K562 (cell line): Measurements from ENCODE around the gene ULK3. TPM values are rescaled to one million over a fixed set of nuclear protein-coding genes. Genes with fewer than 3 reads are reported as not detected.
A peak's percentile ranks its signal among the peaks of the same experiment; 100 is the strongest.

Experiments
- ATF7 ChIP-seq: fragments of 450-650 bp; IDR thresholded peaks from 2 replicates; pipeline ENCODE4 v1.7.1; 2014; ENCODE audit warnings: mild to moderate bottlenecking, moderate library complexity
- FOXJ3 ChIP-seq: sonication (generic); formaldehyde crosslinking; IDR thresholded peaks from 2 replicates; pipeline ENCODE4 v1.4.0; 2020; ENCODE audit warnings: mild to moderate bottlenecking, missing genetic modification reagents
- FOXK1 ChIP-seq: sonication (generic); formaldehyde crosslinking; IDR thresholded peaks from 2 replicates; pipeline ENCODE4 v1.8.0; 2022; ENCODE audit warnings: missing genetic modification reagents, mild to moderate bottlenecking, borderline replicate concordance
- GABPA ChIP-seq: fragments of 200-800 bp; sonication (Bioruptor generic); conservative IDR thresholded peaks from 2 replicates; pipeline ENCODE4 v1.6.1; 2016; ENCODE audit warnings: low read depth, missing genetic modification characterization, missing compliant biosample characterization
- GTF2E2 ChIP-seq: fragments of 200-800 bp; sonication (Bioruptor generic); IDR thresholded peaks from 2 replicates; pipeline ENCODE4 v1.6.1; 2016; ENCODE audit warnings: missing genetic modification characterization, missing compliant biosample characterization
- IRF2 ChIP-seq: sonication (generic); formaldehyde crosslinking; IDR thresholded peaks from 2 replicates; pipeline ENCODE4 v1.8.1; 2022; ENCODE audit warnings: mild to moderate bottlenecking, missing genetic modification reagents
- KLF16 ChIP-seq: IDR thresholded peaks from 2 replicates; pipeline ENCODE4 v1.6.1; 2016; ENCODE audit warnings: antibody characterized with exemption
- MXD1 ChIP-seq: fragments of 250-450 bp; sonication (Bioruptor Pico); IDR thresholded peaks from 2 replicates; pipeline ENCODE4 v1.8.0; 2021; ENCODE audit warnings: borderline replicate concordance, mild to moderate bottlenecking, moderate library complexity; ENCODE audit not compliant: poor library complexity, severe bottlenecking
- NBN ChIP-seq: fragments of 450-650 bp; IDR thresholded peaks from 2 replicates; pipeline ENCODE4 v1.6.1; 2016; ENCODE audit warnings: low read depth, mild to moderate bottlenecking
- SIN3A ChIP-seq, 2 experiments: fragments of 150-350 bp in 1 of 2; IDR thresholded peaks; 2 replicates each; pipeline ENCODE4 v1.6.1; 2011 to 2016; ENCODE audit warnings: borderline replicate concordance in 2 of 2, low read depth in 2 of 2, low read length in 2 of 2, mild to moderate bottlenecking in 2 of 2, moderate library complexity in 2 of 2; ENCODE audit not compliant: control insufficient read depth in 1 of 2
- SRSF1 ChIP-seq: fragments of 200-400 bp; formaldehyde crosslinking; IDR thresholded peaks from 2 replicates; pipeline ENCODE4 v1.6.1; 2017; ENCODE audit warnings: mild to moderate bottlenecking, low read depth, low read length, moderate library complexity
- STAT5B ChIP-seq: fragments of 250-450 bp; sonication (Bioruptor Pico); IDR thresholded peaks from 2 replicates; pipeline ENCODE4 v1.8.0; 2021; ENCODE audit warnings: mild to moderate bottlenecking, inconsistent platforms
- TAL1 ChIP-seq: fragments of 450-650 bp; IDR thresholded peaks from 2 replicates; pipeline ENCODE4 v1.6.1; 2016; ENCODE audit warnings: mild to moderate bottlenecking
- TRIM28 ChIP-seq: fragments of 450-650 bp; IDR thresholded peaks from 2 replicates; pipeline ENCODE4 v1.6.1; 2017
- ZC3H8 ChIP-seq: fragments of 450-650 bp; IDR thresholded peaks from 2 replicates; pipeline ENCODE4 v1.6.1; 2017
- ZNF384 ChIP-seq: IDR thresholded peaks from 2 replicates; pipeline ENCODE4 v1.6.1; 2012; ENCODE audit warnings: low read depth, low read length, improper control_type of control experiment
- ZNF699 ChIP-seq: fragments of 250-450 bp; sonication (Bioruptor Pico); IDR thresholded peaks from 2 replicates; pipeline ENCODE4 v1.8.0; 2021; ENCODE audit warnings: mild to moderate bottlenecking, moderate library complexity; ENCODE audit not compliant: insufficient replicate concordance
- polyA plus RNA-seq, 8 experiments: library from polyadenylated mRNA; depleted of rRNA in 4 of 8; stranded (reverse) in 5 of 8; unstranded in 3 of 8; fragments of >200 nt; fragmentation: Nextera tagmentation in 2 of 8; fragmentation: Illumina TruSeq in 1 of 8; extraction: Ambion mirVana in 2 of 8; extraction: Trizol in 1 of 8; gene quantifications; 2 replicates each; pipeline versions ENCODE4 v1.2.1 to v1.2.3, GENCODE V29; 2011 to 2014; ENCODE audit warnings: inconsistent platforms in 1 of 8, missing spikeins in 1 of 8
- total RNA-seq, 7 experiments: library from RNA; depleted of rRNA in 6 of 7; stranded (reverse); fragments of >200 nt in 6 of 7; fragmentation: Illumina TruSeq in 2 of 7; extraction: Trizol in 2 of 7; gene quantifications; 2 replicates each; pipeline versions ENCODE4 v1.2.1 to v1.2.3, GENCODE V29; 2011 to 2021; ENCODE audit warnings: low replicate concordance in 1 of 7
- TF ChIP-seq, protein P1 (sequence below): IDR thresholded peaks from 2 replicates; pipeline ENCODE4 v1.6.1; 2011; ENCODE audit warnings: borderline replicate concordance, low read depth, mild to moderate bottlenecking, moderate library complexity, low read length; ENCODE audit not compliant: insufficient read depth, poor library complexity, severe bottlenecking
- TF ChIP-seq, protein P2 (sequence below): sonication (generic); formaldehyde crosslinking; IDR thresholded peaks from 2 replicates; pipeline ENCODE4 v1.8.0; 2022; ENCODE audit warnings: mild to moderate bottlenecking, missing genetic modification reagents
- TF ChIP-seq, protein P3 (sequence below): fragments of 450-650 bp; formaldehyde crosslinking; IDR thresholded peaks from 2 replicates; pipeline ENCODE4 v1.4.0; 2022; ENCODE audit warnings: missing genetic modification characterization
- TF ChIP-seq, protein P4 (sequence below): fragments of 450-650 bp; IDR thresholded peaks from 2 replicates; pipeline ENCODE4 v1.6.1; 2016; ENCODE audit warnings: mild to moderate bottlenecking

The ULK3 gene
- total and polyA plus RNA-seq, 9 of the 15 experiments (the other 6 are each of a cell fraction or from before 2014, with no cell fraction given): 0.68 to 68.0 (median 34.9) TPM

- TF ChIP-seq, protein P1, sequence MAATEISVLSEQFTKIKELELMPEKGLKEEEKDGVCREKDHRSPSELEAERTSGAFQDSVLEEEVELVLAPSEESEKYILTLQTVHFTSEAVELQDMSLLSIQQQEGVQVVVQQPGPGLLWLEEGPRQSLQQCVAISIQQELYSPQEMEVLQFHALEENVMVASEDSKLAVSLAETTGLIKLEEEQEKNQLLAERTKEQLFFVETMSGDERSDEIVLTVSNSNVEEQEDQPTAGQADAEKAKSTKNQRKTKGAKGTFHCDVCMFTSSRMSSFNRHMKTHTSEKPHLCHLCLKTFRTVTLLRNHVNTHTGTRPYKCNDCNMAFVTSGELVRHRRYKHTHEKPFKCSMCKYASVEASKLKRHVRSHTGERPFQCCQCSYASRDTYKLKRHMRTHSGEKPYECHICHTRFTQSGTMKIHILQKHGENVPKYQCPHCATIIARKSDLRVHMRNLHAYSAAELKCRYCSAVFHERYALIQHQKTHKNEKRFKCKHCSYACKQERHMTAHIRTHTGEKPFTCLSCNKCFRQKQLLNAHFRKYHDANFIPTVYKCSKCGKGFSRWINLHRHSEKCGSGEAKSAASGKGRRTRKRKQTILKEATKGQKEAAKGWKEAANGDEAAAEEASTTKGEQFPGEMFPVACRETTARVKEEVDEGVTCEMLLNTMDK: no peak
- TF ChIP-seq, protein P2, sequence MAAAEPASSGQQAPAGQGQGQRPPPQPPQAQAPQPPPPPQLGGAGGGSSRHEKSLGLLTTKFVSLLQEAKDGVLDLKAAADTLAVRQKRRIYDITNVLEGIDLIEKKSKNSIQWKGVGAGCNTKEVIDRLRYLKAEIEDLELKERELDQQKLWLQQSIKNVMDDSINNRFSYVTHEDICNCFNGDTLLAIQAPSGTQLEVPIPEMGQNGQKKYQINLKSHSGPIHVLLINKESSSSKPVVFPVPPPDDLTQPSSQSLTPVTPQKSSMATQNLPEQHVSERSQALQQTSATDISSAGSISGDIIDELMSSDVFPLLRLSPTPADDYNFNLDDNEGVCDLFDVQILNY (CRISPR knock-in tag): no peak
- TF ChIP-seq TRIM28: no peak
- peak; percentile 85 for TF ChIP-seq GABPA (tag)
- peak; percentile 92 for TF ChIP-seq ATF7
- no peak for TF ChIP-seq SRSF1
- no peak for TF ChIP-seq ZC3H8
- TF ChIP-seq, protein P3, sequence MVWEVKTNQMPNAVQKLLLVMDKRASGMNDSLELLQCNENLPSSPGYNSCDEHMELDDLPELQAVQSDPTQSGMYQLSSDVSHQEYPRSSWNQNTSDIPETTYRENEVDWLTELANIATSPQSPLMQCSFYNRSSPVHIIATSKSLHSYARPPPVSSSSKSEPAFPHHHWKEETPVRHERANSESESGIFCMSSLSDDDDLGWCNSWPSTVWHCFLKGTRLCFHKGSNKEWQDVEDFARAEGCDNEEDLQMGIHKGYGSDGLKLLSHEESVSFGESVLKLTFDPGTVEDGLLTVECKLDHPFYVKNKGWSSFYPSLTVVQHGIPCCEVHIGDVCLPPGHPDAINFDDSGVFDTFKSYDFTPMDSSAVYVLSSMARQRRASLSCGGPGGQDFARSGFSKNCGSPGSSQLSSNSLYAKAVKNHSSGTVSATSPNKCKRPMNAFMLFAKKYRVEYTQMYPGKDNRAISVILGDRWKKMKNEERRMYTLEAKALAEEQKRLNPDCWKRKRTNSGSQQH: peak; percentile 64; the same call in 1 of the 2 replicates
- TF ChIP-seq ZNF699 (CRISPR knock-in tag): no peak
- TF ChIP-seq, protein P4, sequence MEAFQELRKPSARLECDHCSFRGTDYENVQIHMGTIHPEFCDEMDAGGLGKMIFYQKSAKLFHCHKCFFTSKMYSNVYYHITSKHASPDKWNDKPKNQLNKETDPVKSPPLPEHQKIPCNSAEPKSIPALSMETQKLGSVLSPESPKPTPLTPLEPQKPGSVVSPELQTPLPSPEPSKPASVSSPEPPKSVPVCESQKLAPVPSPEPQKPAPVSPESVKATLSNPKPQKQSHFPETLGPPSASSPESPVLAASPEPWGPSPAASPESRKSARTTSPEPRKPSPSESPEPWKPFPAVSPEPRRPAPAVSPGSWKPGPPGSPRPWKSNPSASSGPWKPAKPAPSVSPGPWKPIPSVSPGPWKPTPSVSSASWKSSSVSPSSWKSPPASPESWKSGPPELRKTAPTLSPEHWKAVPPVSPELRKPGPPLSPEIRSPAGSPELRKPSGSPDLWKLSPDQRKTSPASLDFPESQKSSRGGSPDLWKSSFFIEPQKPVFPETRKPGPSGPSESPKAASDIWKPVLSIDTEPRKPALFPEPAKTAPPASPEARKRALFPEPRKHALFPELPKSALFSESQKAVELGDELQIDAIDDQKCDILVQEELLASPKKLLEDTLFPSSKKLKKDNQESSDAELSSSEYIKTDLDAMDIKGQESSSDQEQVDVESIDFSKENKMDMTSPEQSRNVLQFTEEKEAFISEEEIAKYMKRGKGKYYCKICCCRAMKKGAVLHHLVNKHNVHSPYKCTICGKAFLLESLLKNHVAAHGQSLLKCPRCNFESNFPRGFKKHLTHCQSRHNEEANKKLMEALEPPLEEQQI: no peak; the same call in 1 of the 2 replicates
- no peak for TF ChIP-seq FOXK1 (CRISPR knock-in tag)
- no peak for TF ChIP-seq FOXJ3 (CRISPR knock-in tag)
- no peak for TF ChIP-seq NBN
- no peak for TF ChIP-seq GTF2E2 (tag)
- peak; percentile 62 to 90 for TF ChIP-seq SIN3A (IDR thresholded peaks at IDR 0.05; ENCODE audit: borderline replicate concordance in 2 of 2, control insufficient read depth in 1 of 2, low read depth in 2 of 2, low read length in 2 of 2)
- no peak for TF ChIP-seq ZNF384
- TF ChIP-seq STAT5B (CRISPR knock-in tag): no peak
- no peak for TF ChIP-seq TAL1
- no peak for TF ChIP-seq MXD1 (CRISPR knock-in tag)
- no peak for TF ChIP-seq IRF2
- TF ChIP-seq KLF16: no peak
Observed at GRCh38 chr15:74873036-74873755, 30.2 kb upstream of the ULK3 start, which contains the start of gene SCAMP2 (continued).
